CD14-positive monocyte (primary cell): Measurements from ENCODE around the gene PORCN. TPM values are rescaled to one million over a fixed set of nuclear protein-coding genes. Genes with fewer than 3 reads are reported as not detected.

Source experiments
- DNase-seq, 3 donors: peaks; one replicate each; pipeline ENCODE4 v3.0.0-alpha.2; 2011 to 2022
- H2AFZ ChIP-seq: 2 replicates; pipeline ENCODE4 v1.6.0; 2012; ENCODE audit warnings: mild to moderate bottlenecking, low read depth, low read length, inconsistent platforms; ENCODE audit not compliant: insufficient read depth, poor library complexity, severe bottlenecking
- H3K27ac ChIP-seq, 2 donors: 1 replicate in 1 of 2; 2 replicates in 1 of 2; pipeline ENCODE4 v1.5.1; 2012 to 2013; ENCODE audit warnings: low read length in 2 of 2, control low read depth in 1 of 2, inconsistent platforms in 1 of 2, low read depth in 1 of 2, mild to moderate bottlenecking in 1 of 2
- H3K27me3 ChIP-seq, 2 donors: one replicate each; pipeline versions ENCODE4 v1.6.0 to v1.6.1; 2011 to 2013; ENCODE audit warnings: low read length in 2 of 2; ENCODE audit not compliant: control insufficient read depth in 2 of 2, insufficient read depth in 2 of 2
- H3K36me3 ChIP-seq, 2 donors: replicated peaks in 1 of 2; 1 replicate in 1 of 2; 2 replicates in 1 of 2; pipeline versions ENCODE4 v1.5.1 to v1.6.1; 2012 to 2013; ENCODE audit warnings: low read length in 2 of 2, control low read depth in 1 of 2, inconsistent platforms in 1 of 2, mild to moderate bottlenecking in 1 of 2; ENCODE audit not compliant: insufficient read depth in 2 of 2, control insufficient read depth in 1 of 2
- H3K4me1 ChIP-seq, 2 donors: 1 replicate in 1 of 2; 2 replicates in 1 of 2; pipeline versions ENCODE4 v1.5.1 to v1.6.1; 2012 to 2013; ENCODE audit warnings: low read length in 2 of 2, control low read depth in 1 of 2, inconsistent platforms in 1 of 2, mild to moderate bottlenecking in 1 of 2, moderate library complexity in 1 of 2; ENCODE audit not compliant: insufficient read depth in 2 of 2, control insufficient read depth in 1 of 2
- H3K4me2 ChIP-seq: replicated peaks from 2 replicates; pipeline ENCODE3; 2012; ENCODE audit warnings: low read length, moderate library complexity, mild to moderate bottlenecking; ENCODE audit not compliant: poor library complexity, severe bottlenecking; ENCODE audit errors: extremely low read depth
- H3K4me3 ChIP-seq, 3 experiments: fragments of 200-600 bp in 1 of 3; sonication (generic) in 1 of 3; replicated peaks in 1 of 3; 1 replicate in 2 of 3; 2 replicates in 1 of 3; pipeline ENCODE4 v1.5.1; 2011 to 2013; ENCODE audit warnings: low read length in 3 of 3, mild to moderate bottlenecking in 3 of 3, control low read depth in 2 of 3, low read depth in 2 of 3, inconsistent platforms in 1 of 3, moderate library complexity in 1 of 3
- H3K79me2 ChIP-seq: 2 replicates; pipeline ENCODE4 v1.6.0; 2012; ENCODE audit warnings: mild to moderate bottlenecking, control low read depth, inconsistent platforms, low read length, moderate library complexity; ENCODE audit not compliant: insufficient read depth
- H3K9ac ChIP-seq: 2 replicates; pipeline ENCODE4 v1.6.0; 2017; ENCODE audit warnings: low read length, mild to moderate bottlenecking; ENCODE audit not compliant: insufficient read depth, poor library complexity, severe bottlenecking
- H3K9me3 ChIP-seq, 2 donors: replicated peaks in 1 of 2; 1 replicate in 1 of 2; 2 replicates in 1 of 2; pipeline versions ENCODE4 v1.5.1 to v1.6.1; 2012 to 2013; ENCODE audit warnings: low read length in 2 of 2, control low read depth in 1 of 2; ENCODE audit not compliant: control insufficient read depth in 1 of 2, insufficient read depth in 1 of 2
- H4K20me1 ChIP-seq: 2 replicates; pipeline ENCODE4 v1.6.0; 2012; ENCODE audit warnings: mild to moderate bottlenecking, low read length, control low read depth, moderate library complexity; ENCODE audit not compliant: insufficient read depth
- H3K27ac Mint-ChIP-seq, 7 donors: one replicate each; pipeline ENCODE4 v1.8.0; 2020; ENCODE audit warnings: mild to moderate bottlenecking in 7 of 7, mixed read lengths in 7 of 7, moderate library complexity in 6 of 7, inconsistent platforms in 2 of 7
- H3K27me3 Mint-ChIP-seq, 3 donors: one replicate each; pipeline ENCODE4 v1.8.0; 2021 to 2022; ENCODE audit warnings: low read depth in 3 of 3, mild to moderate bottlenecking in 3 of 3, mixed read lengths in 3 of 3, moderate library complexity in 3 of 3, inconsistent platforms in 1 of 3
- H3K36me3 Mint-ChIP-seq, 2 donors: one replicate each; pipeline ENCODE4 v1.8.0; 2020; ENCODE audit warnings: mixed read lengths in 2 of 2, inconsistent platforms in 1 of 2, mild to moderate bottlenecking in 1 of 2
- H3K4me1 Mint-ChIP-seq: one replicate; pipeline ENCODE4 v1.8.0; 2020; ENCODE audit warnings: mild to moderate bottlenecking, mixed read lengths
- H3K4me3 Mint-ChIP-seq, 2 donors: one replicate each; pipeline ENCODE4 v1.8.0; 2020; ENCODE audit warnings: mild to moderate bottlenecking in 2 of 2, mixed read lengths in 2 of 2, moderate library complexity in 1 of 2
- H3K9me3 Mint-ChIP-seq, 7 donors: one replicate each; pipeline ENCODE4 v1.8.0; 2020 to 2022; ENCODE audit warnings: mixed read lengths in 7 of 7, mild to moderate bottlenecking in 6 of 7, moderate library complexity in 6 of 7, inconsistent platforms in 2 of 7
- CTCF ChIP-seq: fragments of 200-600 bp; IDR thresholded peaks from one replicate; pipeline ENCODE4 v1.8.0; 2022; ENCODE audit warnings: antibody characterized with exemption, mild to moderate bottlenecking
- WGBS: methylation state at CpG from one replicate; pipeline ENCODE4 v1.1.5; 2013; ENCODE audit warnings: missing lambda C conversion rate; ENCODE audit not compliant: insufficient coverage; 5-methylcytosine and 5-hydroxymethylcytosine counted together
- intact Hi-C, 2 donors: fragments of 100-400 bp; cut with micrococcal nuclease; formaldehyde crosslinking; loops; one replicate each; pipeline versions ENCODE4 v1.15.0 to v1.15.1; 2023
- polyA plus RNA-seq, 3 donors: library from polyadenylated mRNA; depleted of rRNA in 1 of 3; unstranded in 2 of 3; stranded (reverse) in 1 of 3; fragments of 300-500 nt in 2 of 3; fragments of >200 nt in 1 of 3; fragmentation: Illumina TruSeq in 2 of 3; gene quantifications; 1 replicate in 2 of 3; 2 replicates in 1 of 3; pipeline ENCODE4 v1.2.3, GENCODE V29; 2012 to 2021

Gene PORCN
- polyA plus RNA-seq, 3 donors, result 7.5 to 10.5 (median 7.8) TPM

GRCh38 chrX:48466696-48467095 lies 42.1 kb upstream of the PORCN start:
- peaks cover 0 to 2% (median 0%) of the 10 kb centered on the region in 7 donors for H3K9me3 Mint-ChIP-seq
- H3K9ac ChIP-seq, result no peak overlapping the region
- no peaks in the 10 kb centered on the region for H3K79me2 ChIP-seq
- H3K27me3 ChIP-seq, result no peaks in the 10 kb centered on the region
- H3K27me3 Mint-ChIP-seq, result peaks cover 1 to 17% (median 3%) of the 10 kb centered on the region in 3 donors
- no peaks in the 10 kb centered on the region for H3K9me3 ChIP-seq
- no peak overlapping the region for H3K4me2 ChIP-seq
- H3K27ac ChIP-seq, result no peak overlapping the region
- H3K4me3 ChIP-seq, result no peak overlapping the region
- no peaks in the 10 kb centered on the region for H3K36me3 ChIP-seq
- H3K27ac Mint-ChIP-seq, result no peak overlapping the region
- H3K4me1 Mint-ChIP-seq, result peaks cover 22% of the 10 kb centered on the region
- intact Hi-C loops, result no loop called here
- H3K4me1 ChIP-seq, result peaks cover 11 to 19% of the 10 kb centered on the region in 2 donors
- no peak for DNase-seq
- peak; percentile 18 for TF ChIP-seq CTCF
- H2AFZ ChIP-seq, result no peak overlapping the region
- no peak overlapping the region for H3K4me3 Mint-ChIP-seq
- no CpG with 5 or more reads among the region's 10 CpGs for WGBS
- H3K36me3 Mint-ChIP-seq, result peaks cover 3 to 4% of the 10 kb centered on the region in 2 donors
- no peaks in the 10 kb centered on the region for H4K20me1 ChIP-seq

GRCh38 chrX:48467281-48467761 lies 41.5 kb upstream of the PORCN start:
- 96% methylated on average over 4 of the region's 10 CpGs for WGBS
- no peak for DNase-seq
- no peak overlapping the region for H3K27ac Mint-ChIP-seq
- H3K4me1 Mint-ChIP-seq, result peaks cover 22% of the 10 kb centered on the region
- Histone ChIP-seq H3K9ac (no peak overlapping the region), H3K27me3 (no peaks in the 10 kb centered on the region), H3K79me2 (no peaks in the 10 kb centered on the region), H3K27ac (no peak overlapping the region), H3K4me2 (no peak overlapping the region), H3K4me3 (no peak overlapping the region), H3K36me3 (no peaks in the 10 kb centered on the region), H2AFZ (no peak overlapping the region), H3K9me3 (no peaks in the 10 kb centered on the region), H4K20me1 (no peaks in the 10 kb centered on the region), H3K4me1 (peaks cover 11 to 19% of the 10 kb centered on the region in 2 donors)
- intact Hi-C loops, result no loop called here
- peaks cover 1 to 17% (median 3%) of the 10 kb centered on the region in 3 donors for H3K27me3 Mint-ChIP-seq
- H3K9me3 Mint-ChIP-seq, result peaks cover 0 to 2% (median 0%) of the 10 kb centered on the region in 7 donors
- no peak for TF ChIP-seq CTCF
- peaks cover 3 to 4% of the 10 kb centered on the region in 2 donors for H3K36me3 Mint-ChIP-seq
- H3K4me3 Mint-ChIP-seq, result no peak overlapping the region
